Muscle of arm (tissue), 12 donors: ENCODE measurements around the gene HCRT. TPM values are rescaled to one million over a fixed set of nuclear protein-coding genes. Genes with fewer than 3 reads are reported as not detected.
A peak's percentile ranks its signal among the peaks of the same experiment; 100 is the strongest.
"Not testable (repeated sequence)": the region's sequence is repeated elsewhere in the genome, so short reads cannot be mapped to it uniquely, and the experiment has no call there.

Experiments
- DNase-seq: peaks from one replicate; pipeline ENCODE4 v3.0.0-alpha.2; 2013
- polyA plus RNA-seq, 12 donors: library from polyadenylated mRNA; unstranded; fragments of 120-200 nt; gene quantifications; one replicate each; pipeline ENCODE4 v1.2.1, GENCODE V29; 2013; ENCODE audit not compliant: insufficient read length in 12 of 12

Gene HCRT
- polyA plus RNA-seq, 12 donors = 0.32 to 0.58 TPM; not detected in 10

DNA sequence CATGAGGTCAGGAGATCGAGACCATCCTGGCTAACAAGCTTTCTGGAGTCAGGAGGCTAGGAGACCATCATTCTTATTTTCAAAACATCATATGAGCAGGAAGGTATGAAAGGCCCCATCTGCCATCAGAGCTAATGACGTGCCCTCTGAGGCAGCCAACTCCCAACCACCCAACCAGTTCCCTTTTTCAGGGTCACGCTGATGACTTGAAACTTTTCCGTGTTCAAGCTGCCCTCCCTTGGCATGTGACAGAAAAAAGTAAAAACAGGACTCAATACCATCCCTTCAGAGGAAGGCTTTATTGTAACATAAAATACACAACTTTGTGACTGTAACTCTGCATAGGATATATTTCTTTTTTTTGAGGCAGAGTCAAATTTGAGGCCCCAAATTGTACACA is 13.6 kb upstream of the HCRT start:
- peak; percentile 18 for DNase-seq

- DNase-seq = no peak
Measured at GRCh38 chr17:42197564-42198156, 12.4 kb upstream of the HCRT start.

DNA sequence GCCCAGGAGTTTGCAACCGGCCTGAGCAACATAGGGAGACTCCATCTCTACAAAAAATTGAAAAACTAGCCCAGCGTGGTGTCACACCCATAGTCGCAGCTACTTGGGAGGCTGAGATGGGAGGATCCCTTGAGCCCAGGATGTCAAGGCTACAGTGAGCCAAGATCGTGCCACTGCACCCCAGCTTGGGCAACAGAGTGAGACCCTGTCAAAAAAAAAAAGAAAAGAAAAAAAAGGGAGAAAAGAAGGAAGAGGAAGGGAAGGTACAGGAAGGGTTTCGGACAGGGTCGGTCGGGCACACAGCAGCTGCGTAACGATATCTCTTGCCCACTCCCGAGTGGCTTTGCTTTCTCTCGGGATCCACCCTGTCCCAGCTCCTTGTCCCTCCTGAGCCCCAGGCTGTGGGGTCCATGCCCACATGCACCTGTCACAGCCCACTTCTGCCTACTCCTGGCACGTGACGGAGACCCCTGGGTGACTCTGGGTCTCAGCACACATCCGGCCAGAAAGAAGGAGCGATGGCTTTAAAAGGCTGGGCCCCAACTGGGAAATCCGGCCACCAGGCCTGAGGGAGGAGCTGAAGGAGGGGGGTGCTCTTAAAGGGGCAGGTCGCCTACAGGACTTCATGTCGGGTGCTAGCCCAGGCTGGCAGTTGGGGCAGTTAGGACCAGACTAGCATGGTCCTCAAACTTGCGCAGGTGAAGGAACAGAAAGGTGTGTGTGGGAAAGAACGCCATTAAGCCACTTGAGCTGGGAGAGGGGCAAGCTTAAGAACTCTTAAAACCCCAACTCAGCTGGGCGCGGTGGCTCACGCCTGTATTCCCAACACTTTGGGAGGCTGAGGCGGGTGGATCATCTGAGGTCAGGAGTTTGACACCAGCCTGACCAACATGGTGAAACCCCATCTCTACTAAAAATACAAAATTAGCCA is 9.0 kb upstream of the HCRT start, which contains the start of gene GHDC:
TSS of gene GHDC (minus strand) at position 526 of the 931 bp plus-strand sequence. CDS start 913 bp downstream, outside the sequence.
- DNase-seq = peak; percentile 82

DNA sequence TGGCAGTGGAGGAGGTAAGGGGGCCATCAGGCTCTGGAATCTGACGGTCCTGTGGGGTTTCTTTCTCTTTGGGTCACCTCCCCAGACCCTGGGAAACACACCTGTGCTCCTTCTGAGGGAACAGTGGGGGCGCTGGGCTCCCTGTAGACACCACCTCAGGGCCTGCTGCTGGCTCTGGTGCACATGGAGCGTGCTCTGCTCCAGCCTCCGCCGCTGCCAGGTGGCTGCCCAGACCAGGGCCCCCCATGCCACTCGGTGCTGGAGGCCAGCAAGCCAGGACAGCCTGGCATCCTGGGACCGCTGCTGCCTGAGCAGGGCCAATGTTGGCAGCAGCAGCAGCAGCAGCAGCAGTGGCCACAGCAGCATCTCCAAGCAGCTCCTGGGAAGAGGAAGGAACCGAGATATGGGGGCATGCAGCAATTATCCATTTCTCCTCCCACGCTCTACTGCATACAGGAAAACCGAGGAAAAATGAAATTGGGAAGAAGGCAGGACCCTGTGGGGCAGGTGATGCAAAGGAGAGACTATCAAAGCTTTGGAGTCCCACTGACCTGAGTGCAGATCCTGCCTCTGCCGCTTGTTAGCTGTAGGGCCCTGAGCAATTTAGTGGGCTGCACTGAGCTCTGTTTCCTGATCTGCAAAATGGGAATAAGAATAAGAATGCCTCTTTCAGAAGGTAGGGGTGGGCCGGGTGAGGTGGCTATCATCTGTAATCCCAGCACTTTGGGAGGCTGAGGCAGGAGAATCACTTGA is 8.1 kb upstream of the HCRT start:
- no peak for DNase-seq

- DNase-seq = no peak
Measured at GRCh38 chr17:42192189-42193126, 7.2 kb upstream of the HCRT start.

GRCh38 chr17:42191275-42191608 is 6.0 kb upstream of the HCRT start:
- no peak for DNase-seq

DNA sequence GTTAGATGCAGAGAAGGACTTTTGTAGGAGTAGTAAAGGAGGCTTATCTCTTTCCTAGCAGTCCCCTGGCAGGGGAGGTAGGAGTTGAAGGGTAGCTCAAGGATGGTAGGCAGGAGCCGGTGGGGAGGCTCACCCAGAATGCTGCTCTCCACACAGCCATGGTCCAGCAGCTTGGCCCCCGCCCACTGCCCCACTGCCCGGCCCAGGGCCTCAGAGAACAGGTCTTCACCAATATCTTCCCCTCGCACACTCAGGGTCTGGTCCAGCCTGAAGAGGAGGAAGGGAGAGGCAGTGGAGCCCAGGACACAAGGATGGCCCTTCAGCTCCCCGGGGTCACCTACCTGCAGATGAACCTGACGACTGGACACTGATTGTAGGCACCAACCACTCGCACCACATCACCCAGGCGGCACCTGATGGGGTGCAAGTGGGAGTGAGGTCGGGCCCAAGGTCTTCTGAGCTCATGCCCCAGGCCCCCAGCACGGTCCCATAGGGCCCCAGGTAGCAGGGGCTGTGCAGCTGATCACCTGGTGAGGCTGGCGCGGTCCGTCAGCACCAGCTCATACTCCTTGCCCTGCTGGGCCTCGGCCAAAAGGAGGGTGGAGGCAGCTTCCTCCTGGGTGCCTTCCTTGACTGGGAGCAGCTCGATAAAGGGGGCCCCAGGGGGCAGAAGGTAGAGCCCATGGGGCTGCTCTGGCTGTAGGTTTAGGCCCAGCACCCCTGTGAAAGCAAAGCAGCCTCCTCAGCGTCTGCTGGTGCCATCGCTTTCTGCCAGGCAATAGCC is 5.4 kb upstream of the HCRT start:
- no peak for DNase-seq

DNA sequence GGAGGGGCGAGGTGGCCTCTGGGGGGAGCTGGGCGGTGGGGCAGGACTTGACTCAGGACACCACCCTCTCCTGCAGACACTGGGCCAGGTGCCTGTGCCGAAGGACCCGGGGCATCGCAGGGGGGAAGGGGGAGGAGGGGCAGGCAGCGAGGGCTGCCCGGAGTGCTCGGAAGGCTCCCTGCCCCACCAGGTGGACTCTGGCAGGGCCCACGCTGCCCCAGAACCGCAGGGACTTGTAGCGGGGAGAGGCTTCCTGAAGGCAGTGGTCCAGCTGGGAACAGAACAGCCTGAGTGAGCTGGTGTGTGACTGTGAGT is 4.4 kb upstream of the HCRT start:
- no peak for DNase-seq

GRCh38 chr17:42188749-42189650 is 3.7 kb upstream of the HCRT start:
- DNase-seq = no peak

GRCh38 chr17:42187833-42188232 is 2.6 kb upstream of the HCRT start:
- DNase-seq = no peak

DNA sequence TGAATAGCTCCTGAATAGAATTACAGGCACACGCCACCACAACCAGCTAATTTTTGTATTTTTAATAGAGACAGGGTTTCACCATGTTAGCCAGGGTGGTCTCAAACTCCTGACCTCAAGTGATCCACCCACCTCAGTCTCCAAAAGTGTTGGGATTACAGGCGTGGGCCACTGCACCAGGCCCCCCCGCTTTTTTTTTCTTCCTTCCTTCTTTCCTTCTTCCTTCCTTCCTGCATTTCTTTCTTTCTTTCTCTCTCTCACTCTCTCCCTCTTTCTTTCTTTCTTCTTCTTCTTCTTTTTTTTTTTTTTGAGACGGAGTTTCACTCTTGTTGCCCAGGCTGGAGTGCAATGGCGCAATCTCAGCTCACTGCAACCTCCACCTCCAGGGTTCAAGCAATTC is 939 bp upstream of the HCRT start:
- not testable (repeated sequence) for DNase-seq

- DNase-seq = no peak
Measured at GRCh38 chr17:42185621-42185930, 324 bp upstream of the HCRT start.

DNA sequence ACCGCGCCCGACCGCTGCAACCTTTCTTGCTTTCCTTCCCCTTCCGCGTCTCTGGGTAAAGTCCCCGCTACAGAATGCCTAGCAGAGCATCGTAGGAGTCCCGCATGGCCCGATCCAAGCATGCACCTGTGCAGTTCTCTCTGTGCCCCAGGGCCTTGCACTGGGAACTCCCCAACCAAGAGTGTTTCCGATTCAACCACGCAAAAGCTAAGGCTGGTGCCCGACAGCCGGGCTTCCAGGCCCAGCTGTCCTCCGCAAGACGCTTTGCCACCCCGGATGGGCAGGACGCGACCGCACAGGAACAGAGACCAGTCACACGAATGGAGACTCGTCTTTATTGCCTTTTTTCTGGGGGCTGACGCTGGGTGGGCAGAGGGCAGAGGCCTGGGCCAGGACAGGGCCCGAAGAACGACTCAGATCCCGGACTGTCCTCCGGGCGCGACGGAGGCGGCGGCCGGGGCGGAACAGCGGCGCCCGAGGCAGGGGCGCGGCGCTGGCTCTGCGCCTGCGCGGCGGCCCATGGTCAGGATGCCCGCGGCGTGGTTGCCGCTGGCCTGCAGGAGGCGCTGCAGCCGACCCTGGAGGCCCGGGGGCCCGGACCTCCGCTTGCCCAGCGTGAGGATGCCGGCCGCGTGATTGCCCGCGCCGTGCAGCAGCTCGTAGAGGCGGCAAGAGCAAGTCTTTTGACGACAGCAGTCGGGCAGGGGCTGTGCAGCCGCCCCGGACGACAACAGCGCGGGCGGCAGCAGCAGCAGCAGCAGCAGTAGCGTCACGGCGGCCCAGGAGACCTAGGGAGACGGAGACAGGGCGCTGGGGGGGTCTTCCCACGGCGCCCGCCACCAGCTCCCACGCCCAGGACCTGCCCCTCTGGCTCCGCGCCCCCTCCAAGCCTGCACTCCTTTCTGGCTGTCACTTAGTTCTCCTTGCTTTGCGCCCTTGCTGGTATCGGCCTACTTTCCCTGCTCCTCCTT is 1.2 kb downstream of the HCRT start:
- peak; percentile 74 for DNase-seq

DNA sequence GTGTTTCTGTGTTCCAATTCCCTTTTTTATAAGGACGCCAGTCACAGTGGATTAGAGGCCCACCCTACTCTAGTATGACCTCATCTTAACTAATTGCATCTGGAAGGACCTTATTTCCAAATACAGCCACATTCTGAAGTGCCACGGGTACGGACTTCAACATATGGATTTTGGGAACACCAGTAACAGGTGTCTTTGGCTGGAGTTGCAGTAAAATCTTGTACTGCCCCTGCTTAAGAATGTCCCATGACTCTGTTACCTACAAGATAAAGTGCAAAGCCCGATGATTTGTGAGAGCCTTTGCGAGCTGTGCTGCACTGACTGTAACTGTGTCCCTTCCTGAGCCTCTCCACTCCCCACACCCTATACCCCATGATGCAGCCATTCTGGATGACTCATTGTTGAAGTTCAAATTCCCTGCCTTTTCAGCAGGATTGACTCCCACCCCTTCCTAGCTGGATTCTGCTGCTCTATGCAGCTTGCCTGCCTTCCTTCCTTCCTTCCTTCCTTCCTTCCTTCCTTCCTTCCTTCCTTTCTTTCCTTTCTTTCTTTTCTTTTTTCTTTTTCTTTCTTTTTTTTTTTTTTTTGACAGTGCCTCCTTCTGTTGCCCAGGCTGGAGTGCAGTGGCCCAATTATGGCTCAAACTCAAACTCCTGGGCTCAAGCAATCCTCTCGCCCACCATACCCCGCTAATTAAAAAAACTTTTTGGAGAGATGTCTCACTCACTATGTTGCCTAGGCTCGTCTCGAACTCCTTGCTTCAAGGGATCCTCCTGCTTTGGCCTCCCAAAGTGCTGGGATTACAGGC is 2.1 kb downstream of the HCRT start:
- DNase-seq = no peak

- DNase-seq = no peak
Measured at GRCh38 chr17:42181851-42182207, 3.4 kb downstream of the HCRT start.

DNA sequence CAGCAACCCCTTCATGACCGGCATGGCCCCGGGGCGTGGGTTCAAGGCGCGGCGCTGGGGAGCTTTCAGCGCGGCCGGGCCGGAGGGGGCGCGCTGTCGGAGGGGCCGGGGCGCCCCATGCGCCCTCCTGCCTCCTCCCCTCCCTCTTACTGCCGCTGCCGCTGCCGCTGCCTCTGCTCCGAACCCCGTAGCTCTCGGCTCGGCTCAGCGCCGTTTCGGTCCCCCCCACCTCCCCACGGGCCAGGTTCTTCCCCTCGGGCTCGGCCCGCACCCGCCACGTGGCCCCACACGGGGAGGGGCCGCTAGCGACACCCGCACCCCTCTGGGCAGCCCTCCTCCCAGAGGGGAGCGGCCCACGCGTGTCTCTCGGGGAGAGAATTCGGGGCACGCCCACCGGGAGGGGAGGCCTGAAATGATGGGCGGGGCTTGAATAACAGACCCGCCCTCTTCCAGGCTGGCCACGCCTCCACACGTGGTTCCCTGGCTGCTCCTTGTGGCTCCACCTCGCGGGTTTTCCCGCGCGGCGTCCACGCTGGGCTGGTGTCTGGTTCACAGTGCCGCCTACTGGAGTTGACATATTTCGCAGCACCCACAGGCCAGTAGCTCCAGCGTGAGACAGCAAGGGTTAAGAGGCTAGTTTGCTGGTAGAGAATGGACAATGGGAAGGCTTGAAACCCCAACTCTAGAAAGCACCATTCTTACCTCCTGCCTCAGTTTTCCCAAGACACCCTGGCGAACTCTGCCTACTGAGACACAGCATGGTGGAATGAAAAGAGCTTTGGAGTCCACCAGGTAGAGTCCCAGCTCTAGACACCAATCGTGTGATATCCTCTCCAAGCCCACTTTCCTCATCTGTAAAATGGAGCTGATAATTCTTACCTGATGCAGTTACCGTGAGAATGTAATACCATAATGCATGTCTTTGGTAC is 4.1 kb downstream of the HCRT start, which contains the start of gene KCNH4:
TSS of gene KCNH4 (minus strand) at position 221 of the 929 bp plus-strand sequence. CDS start at position 24, 197 bp downstream.
- DNase-seq = peak; percentile 31
